GM19099 (cell line): ENCODE measurements around the gene TRMU.

ENCODE experiments used
- POLR2A ChIP-seq: IDR thresholded peaks from 3 replicates; pipeline ENCODE4 v1.6.1; 2011; ENCODE audit warnings: low read depth; ENCODE audit not compliant: insufficient read length; ENCODE audit errors: extremely low read depth

TRMU gene

GRCh38 chr22:46347646-46348045, 12.1 kb downstream of the TRMU start:
- no peak for TF ChIP-seq POLR2A

- TF ChIP-seq POLR2A, result no peak
Observed at GRCh38 chr22:46348099-46348695, 12.7 kb downstream of the TRMU start.

GRCh38 chr22:46349238-46349637, 13.7 kb downstream of the TRMU start:
- TF ChIP-seq POLR2A, result no peak

- no peak for TF ChIP-seq POLR2A
Observed at GRCh38 chr22:46349681-46350080, 14.2 kb downstream of the TRMU start.

GRCh38 chr22:46350121-46350520, 14.6 kb downstream of the TRMU start:
- no peak for TF ChIP-seq POLR2A

- no peak for TF ChIP-seq POLR2A
Observed at GRCh38 chr22:46350646-46351045, 15.1 kb downstream of the TRMU start.

- TF ChIP-seq POLR2A, result no peak
Observed at GRCh38 chr22:46351131-46351735, 15.7 kb downstream of the TRMU start.

GRCh38 chr22:46351767-46352166, 16.3 kb downstream of the TRMU start:
- TF ChIP-seq POLR2A, result no peak

GRCh38 chr22:46352276-46352675, 16.8 kb downstream of the TRMU start:
- TF ChIP-seq POLR2A, result no peak

GRCh38 chr22:46352691-46353386, 17.3 kb downstream of the TRMU start:
- TF ChIP-seq POLR2A, result no peak

- no peak for TF ChIP-seq POLR2A
Observed at GRCh38 chr22:46353483-46354105, 18.1 kb downstream of the TRMU start.

GRCh38 chr22:46354176-46354992, 18.9 kb downstream of the TRMU start:
- no peak for TF ChIP-seq POLR2A

GRCh38 chr22:46354993-46355305, 19.4 kb downstream of the TRMU start:
- no peak for TF ChIP-seq POLR2A

- TF ChIP-seq POLR2A, result no peak
Observed at GRCh38 chr22:46355369-46355995, 20.0 kb downstream of the TRMU start.
